Fibroblast of lung (primary cell): ENCODE measurements around the gene SCP2.

ENCODE experiments used
- CTCF ChIP-seq, 2 donors: IDR thresholded peaks in 1 of 2; conservative IDR thresholded peaks in 1 of 2; 1 replicate in 1 of 2; 2 replicates in 1 of 2; pipeline ENCODE4 v1.5.1; 2011 to 2012; ENCODE audit warnings: low read length in 2 of 2, control low read depth in 1 of 2, inconsistent platforms in 1 of 2, low read depth in 1 of 2, mild to moderate bottlenecking in 1 of 2
- EZH2 ChIP-seq: IDR thresholded peaks from 2 replicates; pipeline ENCODE4 v1.5.1; 2012; ENCODE audit warnings: low read length, control low read depth, mild to moderate bottlenecking; ENCODE audit errors: missing control alignments

GRCh38 chr1:52920791-52921291, 6.2 kb upstream of the SCP2 start:
- TF ChIP-seq CTCF (conservative IDR thresholded peaks at IDR 0.05 in 1 of 2, IDR thresholded peaks at IDR 0.05 in 1 of 2; ENCODE audit: low read depth in 1 of 2, low read length in 2 of 2) (no peak), EZH2 (no peak)
